Coronary artery (tissue), 2 donors: Measurements from ENCODE around the gene LDLRAD1.
"Not testable (repeated sequence)": the region's sequence is repeated elsewhere in the genome, so short reads cannot be mapped to it uniquely, and the experiment has no call there.

Experiments used
- DNase-seq: peaks from one replicate; pipeline ENCODE4 v3.0.0-alpha.2; 2017; ENCODE audit warnings: low spot score
- H3K27ac ChIP-seq, 2 donors: fragments of 200-600 bp; sonication (generic); one replicate each; pipeline ENCODE4 v1.5.1; 2016 to 2019
- H3K4me3 ChIP-seq: fragments of 200-600 bp; sonication (generic); 2 replicates; pipeline ENCODE4 v1.5.1; 2016; ENCODE audit warnings: mild to moderate bottlenecking, moderate library complexity
- TF ChIP-seq, protein P1 (sequence below): fragments of 200-600 bp; sonication (generic); IDR thresholded peaks from one replicate; pipeline ENCODE4 v1.5.1; 2019; ENCODE audit warnings: antibody characterized with exemption

Gene LDLRAD1

DNA sequence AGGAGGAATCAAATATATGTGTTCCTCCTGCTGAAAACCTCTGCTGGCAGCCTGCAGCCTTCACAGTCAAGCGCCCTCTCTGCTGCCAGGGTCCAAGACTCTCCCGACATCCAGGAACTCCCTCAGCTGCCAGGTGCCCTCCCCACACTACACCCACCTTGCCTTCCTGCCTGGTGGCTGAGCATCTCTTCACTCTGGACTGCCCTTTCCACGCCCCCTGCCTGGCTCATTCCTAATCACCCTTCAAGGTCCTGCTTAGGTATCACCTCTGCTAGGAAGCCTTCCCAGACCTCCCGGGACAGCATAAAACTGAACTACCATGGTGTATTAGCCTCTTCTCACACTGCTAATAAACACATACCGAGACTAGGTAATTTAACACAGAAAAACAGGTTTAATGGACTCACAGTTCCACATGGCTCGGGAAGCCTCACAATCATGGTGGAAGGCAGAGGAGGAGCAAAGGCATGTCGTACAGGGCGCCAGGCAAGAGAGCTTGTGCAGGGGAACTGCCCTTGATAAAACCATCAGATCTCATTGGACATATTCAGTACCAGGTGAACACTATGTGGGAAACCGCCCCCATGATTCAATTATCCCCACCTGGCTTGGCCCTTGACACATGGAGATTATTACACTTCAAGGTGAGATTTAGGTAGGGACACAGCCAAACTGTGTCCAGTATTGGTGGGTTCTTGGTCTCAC lies 15.3 kb downstream of the LDLRAD1 start:
- DNase-seq = no peak
- Histone ChIP-seq H3K4me3 (no peak overlapping the region), H3K27ac (no peak overlapping the region)
- TF ChIP-seq, protein P1, sequence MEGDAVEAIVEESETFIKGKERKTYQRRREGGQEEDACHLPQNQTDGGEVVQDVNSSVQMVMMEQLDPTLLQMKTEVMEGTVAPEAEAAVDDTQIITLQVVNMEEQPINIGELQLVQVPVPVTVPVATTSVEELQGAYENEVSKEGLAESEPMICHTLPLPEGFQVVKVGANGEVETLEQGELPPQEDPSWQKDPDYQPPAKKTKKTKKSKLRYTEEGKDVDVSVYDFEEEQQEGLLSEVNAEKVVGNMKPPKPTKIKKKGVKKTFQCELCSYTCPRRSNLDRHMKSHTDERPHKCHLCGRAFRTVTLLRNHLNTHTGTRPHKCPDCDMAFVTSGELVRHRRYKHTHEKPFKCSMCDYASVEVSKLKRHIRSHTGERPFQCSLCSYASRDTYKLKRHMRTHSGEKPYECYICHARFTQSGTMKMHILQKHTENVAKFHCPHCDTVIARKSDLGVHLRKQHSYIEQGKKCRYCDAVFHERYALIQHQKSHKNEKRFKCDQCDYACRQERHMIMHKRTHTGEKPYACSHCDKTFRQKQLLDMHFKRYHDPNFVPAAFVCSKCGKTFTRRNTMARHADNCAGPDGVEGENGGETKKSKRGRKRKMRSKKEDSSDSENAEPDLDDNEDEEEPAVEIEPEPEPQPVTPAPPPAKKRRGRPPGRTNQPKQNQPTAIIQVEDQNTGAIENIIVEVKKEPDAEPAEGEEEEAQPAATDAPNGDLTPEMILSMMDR = no peak

DNA sequence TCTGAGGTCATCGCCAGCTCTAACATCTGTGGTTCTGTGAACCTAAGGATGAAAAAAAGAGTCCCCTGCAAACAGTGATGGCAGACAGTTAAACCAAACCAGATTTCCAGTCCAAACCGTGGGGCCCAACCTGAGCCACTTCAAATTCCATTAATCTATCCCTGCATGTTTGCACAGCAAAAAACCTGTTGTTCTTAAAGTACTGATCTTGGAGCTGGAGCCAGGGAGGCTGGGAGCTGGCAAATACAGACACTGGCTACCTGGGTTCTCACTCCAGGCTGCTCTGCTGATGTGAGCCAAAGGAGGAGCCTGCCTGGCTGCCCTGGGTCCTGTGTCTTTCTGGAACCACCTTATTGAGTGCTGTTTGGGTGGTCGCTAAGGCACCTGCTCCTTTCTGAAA lies 16.4 kb downstream of the LDLRAD1 start:
- Histone ChIP-seq H3K27ac (no peak overlapping the region), H3K4me3 (no peak overlapping the region)
- TF ChIP-seq, protein P1 = no peak
- DNase-seq = no peak

DNA sequence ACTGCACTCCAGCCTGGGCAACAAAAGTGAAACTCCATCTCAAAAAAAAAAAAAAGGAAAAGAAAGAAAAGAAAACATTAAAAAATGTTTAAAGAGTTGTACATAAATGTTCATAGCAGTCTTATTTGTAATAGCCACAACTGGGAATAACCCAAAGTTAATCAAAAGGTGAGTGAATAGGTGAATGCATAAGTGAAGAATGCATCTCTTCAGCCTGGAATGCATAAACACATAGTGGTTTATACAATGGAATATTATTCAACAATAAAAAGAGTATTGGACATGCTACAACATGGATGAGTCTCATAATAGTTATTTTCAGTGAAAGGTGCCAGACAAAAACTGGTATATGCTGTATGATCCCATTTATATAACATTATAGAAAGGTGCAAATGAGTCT lies 18.1 kb downstream of the LDLRAD1 start:
- Histone ChIP-seq H3K27ac (no peak overlapping the region), H3K4me3 (no peak overlapping the region)
- DNase-seq = no peak
- TF ChIP-seq, protein P1 = no peak

DNA sequence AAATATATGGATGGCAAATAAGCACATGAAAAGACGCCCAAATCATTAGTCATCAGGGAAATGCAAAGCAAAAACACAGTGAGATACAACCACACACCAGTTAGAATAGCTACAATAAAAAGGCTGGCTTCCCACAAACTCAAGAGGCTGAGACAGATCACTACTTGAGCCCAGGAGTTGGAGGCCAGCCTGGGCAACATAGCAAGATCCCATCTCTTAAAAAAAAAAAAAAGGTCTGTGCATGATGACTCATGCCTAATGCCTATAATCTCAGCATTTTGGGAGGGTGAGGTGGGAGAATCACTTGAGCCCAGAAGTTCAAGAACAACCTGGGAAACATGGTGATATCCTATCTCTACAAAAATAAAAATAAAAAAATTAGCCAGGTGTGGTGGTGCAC lies 19.8 kb downstream of the LDLRAD1 start:
- Histone ChIP-seq H3K27ac (no peak overlapping the region), H3K4me3 (no peak overlapping the region)
- DNase-seq = no peak
- TF ChIP-seq, protein P1 = no peak

DNA sequence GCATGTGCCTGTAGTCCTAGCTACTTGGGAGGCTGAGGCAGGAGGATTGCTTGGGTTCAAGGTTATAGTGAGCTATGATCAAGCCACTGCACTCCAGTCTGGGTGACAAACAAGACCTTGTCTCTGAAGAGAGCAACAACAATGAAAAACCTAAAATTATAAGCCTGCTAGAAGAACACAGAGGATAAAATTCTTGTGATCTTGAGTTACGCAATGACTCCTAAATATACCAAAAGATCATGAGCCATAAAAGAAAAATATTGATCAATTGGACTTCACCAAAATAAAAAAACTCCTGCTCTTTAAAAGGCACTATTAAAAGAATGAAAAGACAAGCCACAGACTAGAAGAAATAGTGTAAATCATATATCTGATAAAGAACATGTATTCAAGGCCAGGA lies 22.3 kb downstream of the LDLRAD1 start:
- TF ChIP-seq, protein P1 = no peak
- no peak for DNase-seq
- no peak overlapping the region for H3K27ac ChIP-seq
- H3K4me3 ChIP-seq = no peak overlapping the region

DNA sequence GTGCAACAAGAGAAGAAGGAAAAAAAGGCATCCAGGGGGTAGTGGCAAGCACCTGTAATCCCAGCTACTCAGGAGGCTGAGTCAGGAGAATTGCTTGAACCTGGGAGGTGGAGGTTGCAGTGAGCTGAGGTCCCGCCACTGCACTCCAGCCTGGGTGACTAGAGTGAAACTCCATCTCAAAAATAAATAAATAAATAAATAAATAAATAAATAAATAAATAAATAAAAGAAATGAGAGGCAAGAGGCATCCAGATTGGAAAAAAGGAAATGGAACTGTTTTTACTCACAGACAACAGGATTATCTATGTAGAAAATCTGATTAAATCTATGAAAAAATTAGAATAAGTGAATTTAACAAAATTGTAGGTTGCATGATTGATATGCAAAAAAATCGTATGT lies 23.5 kb downstream of the LDLRAD1 start:
- H3K27ac ChIP-seq, DNase-seq, H3K4me3 ChIP-seq: not testable (repeated sequence)

DNA sequence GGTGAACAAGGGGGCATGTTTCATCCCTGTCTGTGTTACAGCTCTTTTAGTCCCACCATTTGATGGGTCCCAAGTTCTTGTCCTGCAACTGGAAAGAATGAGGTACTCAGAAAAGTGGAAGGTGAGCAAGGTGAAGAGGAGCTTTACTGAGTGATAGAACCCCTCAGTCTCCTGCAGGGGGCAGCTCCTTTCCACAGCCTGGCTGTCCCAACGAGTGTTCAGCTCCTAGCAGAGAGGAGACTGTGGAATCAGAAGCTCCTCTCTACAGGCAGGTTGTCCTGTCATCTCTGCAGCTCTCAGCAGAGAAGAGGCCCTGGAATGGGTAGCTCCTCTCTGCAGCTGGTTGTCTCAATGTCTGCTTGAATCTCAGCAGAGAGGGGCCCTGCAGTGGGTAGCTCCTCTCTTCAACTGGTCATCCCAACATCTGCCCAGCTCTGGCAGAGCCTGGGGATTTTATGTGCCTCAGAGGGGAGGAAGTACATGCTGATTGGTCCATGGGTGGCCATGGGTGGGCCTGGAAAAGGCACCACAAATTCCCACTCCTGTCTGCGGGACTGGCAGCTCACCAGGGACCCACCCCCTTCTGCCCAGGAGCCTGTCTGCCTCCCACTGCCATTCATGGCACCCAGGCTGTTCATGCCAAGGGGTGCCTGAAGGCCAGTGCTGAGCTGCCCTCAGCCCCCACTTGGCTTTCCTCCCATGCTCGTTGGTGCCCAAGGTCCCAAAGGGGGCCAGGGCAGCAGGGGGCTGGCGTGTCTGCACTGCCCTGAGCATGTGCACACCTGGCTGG lies 25.7 kb downstream of the LDLRAD1 start:
- DNase-seq = no peak
- Histone ChIP-seq H3K4me3 (no peak overlapping the region), H3K27ac (no peak overlapping the region)
- TF ChIP-seq, protein P1 = no peak
